ENCODE data around the gene COL26A1.

COL26A1 gene

GRCh38 chr7:101506531-101506930 is 143.9 kb downstream of the COL26A1 start:
- H3K4me1 Mint-ChIP-seq, result peaks cover 3% of the 10 kb centered on the region
- ATAC-seq (no peak), DNase-seq (no peak)
- no peaks in the 10 kb centered on the region for H3K9me3 Mint-ChIP-seq
- H3K36me3 Mint-ChIP-seq (ENCODE audit: low read depth), result no peaks in the 10 kb centered on the region
- H3K27ac Mint-ChIP-seq, result no peak overlapping the region
- H3K4me3 Mint-ChIP-seq, result no peak overlapping the region
- peaks cover 10% of the 10 kb centered on the region for H3K27me3 Mint-ChIP-seq

GRCh38 chr7:101507327-101507726 is 144.7 kb downstream of the COL26A1 start:
- H3K27ac Mint-ChIP-seq, result no peak overlapping the region
- ATAC-seq (no peak), DNase-seq (no peak)
- peaks cover 3% of the 10 kb centered on the region for H3K4me1 Mint-ChIP-seq
- no peaks in the 10 kb centered on the region for H3K36me3 Mint-ChIP-seq (ENCODE audit: low read depth)
- no peaks in the 10 kb centered on the region for H3K9me3 Mint-ChIP-seq
- H3K4me3 Mint-ChIP-seq, result no peak overlapping the region
- H3K27me3 Mint-ChIP-seq, result peaks cover 12% of the 10 kb centered on the region

GRCh38 chr7:101507791-101508252 is 145.1 kb downstream of the COL26A1 start:
- H3K4me3 Mint-ChIP-seq, result no peak overlapping the region
- no peaks in the 10 kb centered on the region for H3K9me3 Mint-ChIP-seq
- DNase-seq (peak; percentile 44), ATAC-seq (peak; percentile 37)
- H3K27me3 Mint-ChIP-seq, result peaks cover 15% of the 10 kb centered on the region
- no peak overlapping the region for H3K27ac Mint-ChIP-seq
- no peaks in the 10 kb centered on the region for H3K36me3 Mint-ChIP-seq (ENCODE audit: low read depth)
- H3K4me1 Mint-ChIP-seq, result peaks cover 3% of the 10 kb centered on the region

- no peak overlapping the region for H3K27ac Mint-ChIP-seq
- DNase-seq, result no peak
- H3K4me3 Mint-ChIP-seq, result no peak overlapping the region
- peaks cover 18% of the 10 kb centered on the region for H3K27me3 Mint-ChIP-seq
- H3K9me3 Mint-ChIP-seq, result no peaks in the 10 kb centered on the region
- H3K36me3 Mint-ChIP-seq (ENCODE audit: low read depth), result no peaks in the 10 kb centered on the region
- H3K4me1 Mint-ChIP-seq, result peaks cover 3% of the 10 kb centered on the region
- no peak for ATAC-seq
Measured at GRCh38 chr7:101510297-101510696, 147.6 kb downstream of the COL26A1 start.

- H3K27ac Mint-ChIP-seq, result no peak overlapping the region
Measured at GRCh38 chr7:101511965-101512364, 149.3 kb downstream of the COL26A1 start.

GRCh38 chr7:101516851-101517250 is 154.2 kb downstream of the COL26A1 start:
- Mint-ChIP-seq H3K27me3 (peaks cover 11% of the 10 kb centered on the region), H3K4me3 (no peak overlapping the region), H3K36me3 (ENCODE audit: low read depth) (no peaks in the 10 kb centered on the region), H3K9me3 (no peaks in the 10 kb centered on the region), H3K4me1 (no peaks in the 10 kb centered on the region), H3K27ac (no peak overlapping the region)
- DNase-seq (no peak), ATAC-seq (no peak)

More at GRCh38 chr7:101511965-101512364, 149.3 kb downstream of the COL26A1 start:
- DNase-seq (no peak), ATAC-seq (no peak)
- Mint-ChIP-seq H3K4me3 (no peak overlapping the region), H3K9me3 (no peaks in the 10 kb centered on the region), H3K27me3 (peaks cover 20% of the 10 kb centered on the region), H3K36me3 (ENCODE audit: low read depth) (no peaks in the 10 kb centered on the region), H3K4me1 (peaks cover 3% of the 10 kb centered on the region)

DNA sequence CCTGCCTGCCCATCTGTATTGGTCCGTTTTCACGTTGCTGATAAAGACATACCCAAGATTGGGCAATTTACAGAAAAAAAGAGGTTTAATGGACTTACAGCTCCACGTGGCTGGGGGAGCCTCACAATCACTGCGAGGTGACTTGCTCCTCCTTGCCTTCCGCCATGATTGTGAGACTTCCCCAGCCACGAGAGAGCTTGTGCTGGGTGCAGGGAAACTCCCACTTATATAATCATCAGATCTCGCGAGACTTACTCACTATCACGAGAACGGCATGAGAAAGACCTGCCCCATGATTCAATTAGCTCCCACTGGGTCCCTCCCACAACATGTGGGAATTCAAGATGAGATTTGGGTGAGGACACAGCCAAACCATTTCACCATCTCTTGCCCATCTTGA is 154.6 kb downstream of the COL26A1 start:
- Mint-ChIP-seq H3K27me3 (peaks cover 8% of the 10 kb centered on the region), H3K36me3 (ENCODE audit: low read depth) (no peaks in the 10 kb centered on the region), H3K4me3 (no peak overlapping the region), H3K4me1 (no peaks in the 10 kb centered on the region), H3K9me3 (no peaks in the 10 kb centered on the region), H3K27ac (no peak overlapping the region)
- DNase-seq, result no peak
- no peak for ATAC-seq

GRCh38 chr7:101518336-101518735 is 155.7 kb downstream of the COL26A1 start:
- Mint-ChIP-seq H3K27ac (no peak overlapping the region), H3K36me3 (ENCODE audit: low read depth) (no peaks in the 10 kb centered on the region), H3K4me1 (no peaks in the 10 kb centered on the region), H3K4me3 (no peak overlapping the region), H3K9me3 (no peaks in the 10 kb centered on the region), H3K27me3 (peaks cover 6% of the 10 kb centered on the region)
- DNase-seq, result no peak
- ATAC-seq, result no peak

GRCh38 chr7:101519324-101520023 is 156.8 kb downstream of the COL26A1 start:
- H3K4me1 Mint-ChIP-seq, result no peaks in the 10 kb centered on the region
- H3K9me3 Mint-ChIP-seq, result no peaks in the 10 kb centered on the region
- no peaks in the 10 kb centered on the region for H3K36me3 Mint-ChIP-seq (ENCODE audit: low read depth)
- ATAC-seq (no peak), DNase-seq (no peak)
- no peak overlapping the region for H3K4me3 Mint-ChIP-seq
- no peak overlapping the region for H3K27ac Mint-ChIP-seq
- peaks cover 2% of the 10 kb centered on the region for H3K27me3 Mint-ChIP-seq

DNA sequence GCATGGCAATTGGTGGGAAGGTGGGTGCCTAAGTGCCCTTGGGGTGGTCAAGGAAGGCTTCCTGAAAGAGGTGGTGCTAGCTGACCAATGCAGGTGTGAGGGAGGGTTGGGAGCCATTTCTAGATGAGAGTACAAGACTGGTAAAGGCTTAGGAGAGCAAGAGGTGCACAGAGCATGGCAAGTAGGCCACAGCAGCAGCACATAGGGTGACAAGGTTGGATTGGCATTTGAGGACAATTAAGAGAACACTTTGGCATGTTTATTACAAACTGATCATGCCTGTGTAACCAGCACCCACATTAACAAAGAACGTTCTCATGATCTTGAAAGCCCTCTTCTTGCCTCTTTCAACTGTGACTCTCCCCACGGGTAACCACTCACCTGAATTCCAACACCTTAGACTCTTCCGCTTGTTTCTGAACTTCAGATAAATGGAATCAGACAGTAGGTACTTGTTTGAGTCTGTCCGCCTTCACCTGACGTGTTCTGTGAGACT is 158.8 kb downstream of the COL26A1 start:
- Mint-ChIP-seq H3K27ac (no peak overlapping the region), H3K4me1 (no peaks in the 10 kb centered on the region), H3K36me3 (ENCODE audit: low read depth) (no peaks in the 10 kb centered on the region), H3K27me3 (no peaks in the 10 kb centered on the region), H3K4me3 (no peak overlapping the region), H3K9me3 (no peaks in the 10 kb centered on the region)
- no peak for DNase-seq
- no peak for ATAC-seq

- Mint-ChIP-seq H3K4me1 (no peaks in the 10 kb centered on the region), H3K27ac (no peak overlapping the region), H3K36me3 (ENCODE audit: low read depth) (no peaks in the 10 kb centered on the region), H3K27me3 (no peaks in the 10 kb centered on the region), H3K4me3 (no peak overlapping the region), H3K9me3 (no peaks in the 10 kb centered on the region)
- no peak for DNase-seq
- ATAC-seq, result no peak
Measured at GRCh38 chr7:101522021-101522420, 159.3 kb downstream of the COL26A1 start.

- Mint-ChIP-seq H3K9me3 (no peaks in the 10 kb centered on the region), H3K27me3 (peaks cover 2% of the 10 kb centered on the region), H3K27ac (no peak overlapping the region), H3K4me1 (no peaks in the 10 kb centered on the region), H3K4me3 (no peak overlapping the region), H3K36me3 (ENCODE audit: low read depth) (no peaks in the 10 kb centered on the region)
- DNase-seq, result no peak
- ATAC-seq, result no peak
Measured at GRCh38 chr7:101527844-101528667, 165.4 kb downstream of the COL26A1 start.

- no peaks in the 10 kb centered on the region for H3K36me3 Mint-ChIP-seq (ENCODE audit: low read depth)
- DNase-seq (no peak), ATAC-seq (no peak)
- no peaks in the 10 kb centered on the region for H3K4me1 Mint-ChIP-seq
- no peak overlapping the region for H3K27ac Mint-ChIP-seq
- H3K27me3 Mint-ChIP-seq, result peaks cover 5% of the 10 kb centered on the region
- H3K4me3 Mint-ChIP-seq, result no peak overlapping the region
- no peaks in the 10 kb centered on the region for H3K9me3 Mint-ChIP-seq
Measured at GRCh38 chr7:101529560-101529959, 166.9 kb downstream of the COL26A1 start.

- Mint-ChIP-seq H3K27ac (no peak overlapping the region), H3K9me3 (no peaks in the 10 kb centered on the region), H3K4me3 (no peak overlapping the region), H3K27me3 (peaks cover 5% of the 10 kb centered on the region), H3K36me3 (ENCODE audit: low read depth) (no peaks in the 10 kb centered on the region), H3K4me1 (no peaks in the 10 kb centered on the region)
- ATAC-seq, result no peak
- DNase-seq, result no peak
Measured at GRCh38 chr7:101531726-101532357, 169.2 kb downstream of the COL26A1 start.

All from activated naive CD8-positive, alpha-beta T cell treated with anti-CD3 and anti-CD28 coated beads, Interleukin-2, amount 50 U/mL, for 24 hours (primary cell).